GM12801 (cell line): Measurements from ENCODE around the gene ZNF609.

Source experiments
- TF ChIP-seq, protein P1 (sequence below): IDR thresholded peaks from one replicate; pipeline ENCODE4 v1.5.1; 2011; ENCODE audit warnings: control low read depth; ENCODE audit not compliant: insufficient read length; ENCODE audit errors: extremely low read depth

Gene ZNF609

GRCh38 chr15:64705006-64705405, 244.6 kb downstream of the ZNF609 start:
- TF ChIP-seq, protein P1, sequence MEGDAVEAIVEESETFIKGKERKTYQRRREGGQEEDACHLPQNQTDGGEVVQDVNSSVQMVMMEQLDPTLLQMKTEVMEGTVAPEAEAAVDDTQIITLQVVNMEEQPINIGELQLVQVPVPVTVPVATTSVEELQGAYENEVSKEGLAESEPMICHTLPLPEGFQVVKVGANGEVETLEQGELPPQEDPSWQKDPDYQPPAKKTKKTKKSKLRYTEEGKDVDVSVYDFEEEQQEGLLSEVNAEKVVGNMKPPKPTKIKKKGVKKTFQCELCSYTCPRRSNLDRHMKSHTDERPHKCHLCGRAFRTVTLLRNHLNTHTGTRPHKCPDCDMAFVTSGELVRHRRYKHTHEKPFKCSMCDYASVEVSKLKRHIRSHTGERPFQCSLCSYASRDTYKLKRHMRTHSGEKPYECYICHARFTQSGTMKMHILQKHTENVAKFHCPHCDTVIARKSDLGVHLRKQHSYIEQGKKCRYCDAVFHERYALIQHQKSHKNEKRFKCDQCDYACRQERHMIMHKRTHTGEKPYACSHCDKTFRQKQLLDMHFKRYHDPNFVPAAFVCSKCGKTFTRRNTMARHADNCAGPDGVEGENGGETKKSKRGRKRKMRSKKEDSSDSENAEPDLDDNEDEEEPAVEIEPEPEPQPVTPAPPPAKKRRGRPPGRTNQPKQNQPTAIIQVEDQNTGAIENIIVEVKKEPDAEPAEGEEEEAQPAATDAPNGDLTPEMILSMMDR, result no peak

- TF ChIP-seq, protein P1, result no peak
Measured at GRCh38 chr15:64706011-64706911, 245.9 kb downstream of the ZNF609 start.

DNA sequence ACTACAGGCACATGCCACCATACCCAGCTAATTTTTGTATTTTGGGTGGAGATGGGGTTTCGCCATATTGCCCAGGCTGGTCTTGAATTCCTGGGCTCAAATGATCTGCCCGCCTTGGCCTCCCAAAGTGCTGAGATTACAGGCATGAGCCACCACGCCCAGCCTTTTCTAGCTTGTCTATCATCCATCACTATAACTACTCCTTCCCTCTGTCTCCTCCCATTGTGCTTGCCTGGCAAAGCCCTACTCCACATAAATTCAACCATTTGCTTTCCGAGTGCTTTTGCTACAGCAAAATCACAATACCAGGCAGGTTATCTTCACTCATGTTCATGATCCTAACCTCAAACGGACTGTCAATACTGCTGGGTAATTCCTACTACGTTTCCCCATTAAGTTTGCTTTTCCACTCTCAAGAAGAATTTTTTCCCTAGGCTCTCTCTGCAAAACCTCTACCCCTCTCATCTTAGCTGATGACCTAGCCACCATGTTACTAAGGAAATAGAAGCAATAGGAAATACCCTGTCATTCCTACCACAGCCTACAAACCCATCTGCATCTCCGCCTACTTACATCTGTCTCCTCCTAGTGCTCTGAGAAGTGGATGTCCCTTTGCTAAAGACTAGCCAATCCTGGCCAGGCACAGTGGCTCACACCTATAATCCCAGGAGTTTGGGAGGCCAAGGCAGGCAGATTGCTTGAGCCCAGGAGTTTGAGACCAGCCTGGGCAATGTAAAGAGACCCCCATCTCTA, 250.5 kb downstream of the ZNF609 start:
- TF ChIP-seq, protein P1, result no peak

DNA sequence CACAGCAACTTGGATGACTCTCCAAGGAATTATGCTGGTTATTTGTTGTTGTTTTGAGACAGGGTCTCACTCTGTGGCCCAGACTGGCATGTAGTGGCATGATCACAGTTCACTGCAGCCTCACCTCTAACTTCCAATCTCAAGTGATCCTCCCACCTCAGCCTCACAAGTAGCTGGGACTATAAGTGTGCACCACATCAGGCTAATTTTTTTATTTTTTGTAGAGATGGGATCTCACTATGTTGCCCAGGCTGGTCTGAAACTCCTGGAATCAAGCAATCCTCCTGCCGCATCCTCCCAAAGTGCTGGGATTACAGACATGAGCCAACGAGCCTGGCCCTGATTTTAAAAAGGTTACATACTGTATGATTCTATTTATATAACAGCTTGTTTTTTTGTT, 252.0 kb downstream of the ZNF609 start:
- TF ChIP-seq, protein P1, result no peak

- TF ChIP-seq, protein P1, result no peak
Measured at GRCh38 chr15:64713592-64713991, 253.2 kb downstream of the ZNF609 start.

- TF ChIP-seq, protein P1, result no peak
Measured at GRCh38 chr15:64716452-64716851, 256.1 kb downstream of the ZNF609 start.

DNA sequence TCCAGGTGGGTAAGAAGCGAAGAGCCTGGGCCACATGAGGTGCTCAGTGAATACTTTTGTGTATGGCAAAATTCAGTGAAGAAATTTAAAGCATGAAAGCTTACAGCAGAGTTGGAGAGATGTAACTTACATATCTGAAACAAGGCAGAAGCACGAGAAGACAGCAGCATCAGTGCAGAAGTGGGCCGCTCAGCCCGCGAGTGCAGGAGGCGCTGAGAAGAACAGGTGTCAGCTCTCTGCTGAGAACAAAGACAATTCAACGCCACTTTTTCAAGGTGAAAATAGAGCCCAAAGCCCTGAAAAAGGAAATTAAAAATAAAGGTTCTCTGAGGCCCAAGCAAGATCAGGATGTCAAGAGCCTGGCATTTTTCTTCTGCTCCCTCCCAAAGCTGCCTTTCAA, 256.8 kb downstream of the ZNF609 start:
- TF ChIP-seq, protein P1, result no peak
